ENCODE data around the gene DOK6.
A peak's percentile ranks its signal among the peaks of the same experiment; 100 is the strongest.

DNA sequence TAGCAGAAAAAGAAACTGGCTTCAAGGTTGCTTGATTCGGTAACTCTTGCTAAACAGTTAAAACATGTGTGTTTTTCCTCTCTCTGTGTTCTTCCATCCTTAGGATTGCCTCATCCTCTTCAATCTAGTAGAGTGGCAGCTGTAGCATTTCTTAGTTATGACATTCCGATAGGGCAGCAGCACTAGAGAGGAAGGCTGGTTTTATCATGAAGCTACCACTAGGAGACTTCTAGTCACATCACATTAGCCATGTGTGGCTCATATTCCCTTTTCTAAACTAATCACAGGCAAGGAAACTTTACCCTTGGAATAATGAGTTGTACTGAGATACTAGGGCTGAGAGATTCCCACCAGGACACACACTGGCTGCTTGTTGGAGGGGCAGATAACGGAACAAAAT, 187.6 kb downstream of the DOK6 start:
- TF ChIP-seq, protein P1, sequence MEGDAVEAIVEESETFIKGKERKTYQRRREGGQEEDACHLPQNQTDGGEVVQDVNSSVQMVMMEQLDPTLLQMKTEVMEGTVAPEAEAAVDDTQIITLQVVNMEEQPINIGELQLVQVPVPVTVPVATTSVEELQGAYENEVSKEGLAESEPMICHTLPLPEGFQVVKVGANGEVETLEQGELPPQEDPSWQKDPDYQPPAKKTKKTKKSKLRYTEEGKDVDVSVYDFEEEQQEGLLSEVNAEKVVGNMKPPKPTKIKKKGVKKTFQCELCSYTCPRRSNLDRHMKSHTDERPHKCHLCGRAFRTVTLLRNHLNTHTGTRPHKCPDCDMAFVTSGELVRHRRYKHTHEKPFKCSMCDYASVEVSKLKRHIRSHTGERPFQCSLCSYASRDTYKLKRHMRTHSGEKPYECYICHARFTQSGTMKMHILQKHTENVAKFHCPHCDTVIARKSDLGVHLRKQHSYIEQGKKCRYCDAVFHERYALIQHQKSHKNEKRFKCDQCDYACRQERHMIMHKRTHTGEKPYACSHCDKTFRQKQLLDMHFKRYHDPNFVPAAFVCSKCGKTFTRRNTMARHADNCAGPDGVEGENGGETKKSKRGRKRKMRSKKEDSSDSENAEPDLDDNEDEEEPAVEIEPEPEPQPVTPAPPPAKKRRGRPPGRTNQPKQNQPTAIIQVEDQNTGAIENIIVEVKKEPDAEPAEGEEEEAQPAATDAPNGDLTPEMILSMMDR (conservative IDR thresholded peaks at IDR 0.05): peak; percentile 12; the same call in 1 of the 2 replicates
- no peak for TF ChIP-seq ZFX (IDR thresholded peaks at IDR 0.05)
